ENCODE data around the gene NTSR1.
A peak's percentile ranks its signal among the peaks of the same experiment; 100 is the strongest.

The NTSR1 gene

GRCh38 chr20:62694106-62694505, 14.5 kb upstream of the NTSR1 start:
- DNase-seq (ENCODE audit: low spot score): no peak

GRCh38 chr20:62694868-62695267, 13.8 kb upstream of the NTSR1 start:
- DNase-seq (ENCODE audit: low spot score): no peak

- DNase-seq (ENCODE audit: low spot score): no peak
Measured at GRCh38 chr20:62695448-62696414, 12.9 kb upstream of the NTSR1 start.

GRCh38 chr20:62696434-62696957, 12.1 kb upstream of the NTSR1 start:
- no peak for DNase-seq (ENCODE audit: low spot score)

- DNase-seq (ENCODE audit: low spot score): no peak
Measured at GRCh38 chr20:62696989-62697388, 11.6 kb upstream of the NTSR1 start.

GRCh38 chr20:62697468-62697912, 11.1 kb upstream of the NTSR1 start:
- DNase-seq (ENCODE audit: low spot score): no peak

GRCh38 chr20:62698231-62698630, 10.4 kb upstream of the NTSR1 start:
- DNase-seq (ENCODE audit: low spot score): no peak

GRCh38 chr20:62699296-62699695, 9.3 kb upstream of the NTSR1 start:
- DNase-seq (ENCODE audit: low spot score): no peak

GRCh38 chr20:62699741-62700140, 8.9 kb upstream of the NTSR1 start:
- DNase-seq (ENCODE audit: low spot score): no peak

GRCh38 chr20:62700261-62700930, 8.2 kb upstream of the NTSR1 start:
- DNase-seq (ENCODE audit: low spot score): no peak

- no peak for DNase-seq (ENCODE audit: low spot score)
Measured at GRCh38 chr20:62701161-62702012, 7.2 kb upstream of the NTSR1 start.

- no peak for DNase-seq (ENCODE audit: low spot score)
Measured at GRCh38 chr20:62702013-62702300, 6.7 kb upstream of the NTSR1 start.

GRCh38 chr20:62702895-62703852, 5.5 kb upstream of the NTSR1 start:
- DNase-seq (ENCODE audit: low spot score): peak; percentile 88

- peak; percentile 32 for DNase-seq (ENCODE audit: low spot score)
Measured at GRCh38 chr20:62703853-62704228, 4.8 kb upstream of the NTSR1 start.

- DNase-seq (ENCODE audit: low spot score): peak; percentile 89
Measured at GRCh38 chr20:62704341-62704948, 4.2 kb upstream of the NTSR1 start.

- no peak for DNase-seq (ENCODE audit: low spot score)
Measured at GRCh38 chr20:62705627-62706026, 3.0 kb upstream of the NTSR1 start.

GRCh38 chr20:62706344-62706743, 2.3 kb upstream of the NTSR1 start:
- DNase-seq (ENCODE audit: low spot score): no peak

GRCh38 chr20:62706857-62707256, 1.8 kb upstream of the NTSR1 start:
- no peak for DNase-seq (ENCODE audit: low spot score)

- DNase-seq (ENCODE audit: low spot score): no peak
Measured at GRCh38 chr20:62707276-62707920, 1.2 kb upstream of the NTSR1 start.

GRCh38 chr20:62707921-62708521, 615 bp upstream of the NTSR1 start:
- no peak for DNase-seq (ENCODE audit: low spot score)

All from kidney capillary endothelial cell (primary cell).